Loucy (cell line): ENCODE results near the gene LRPPRC.

Experiments used
- CTCF ChIP-seq: fragments of 200-600 bp; sonication (generic); conservative IDR thresholded peaks from 2 replicates; pipeline ENCODE4 v1.5.1; 2014; ENCODE audit warnings: mild to moderate bottlenecking, antibody characterized with exemption, low read length
- EZH2phosphoT487 ChIP-seq: fragments of 200-600 bp; IDR thresholded peaks from 2 replicates; pipeline ENCODE4 v1.6.1; 2018; ENCODE audit warnings: antibody characterized with exemption, mild to moderate bottlenecking, moderate library complexity, borderline replicate concordance

- TF ChIP-seq CTCF (no peak), EZH2phosphoT487 (no peak)
Measured at GRCh38 chr2:44001716-44002115, 5.9 kb upstream of the LRPPRC start.
